BLaER1 (cell line): ENCODE measurements around the gene NUTM2B.
"Not testable (repeated sequence)": the region's sequence is repeated elsewhere in the genome, so short reads cannot be mapped to it uniquely, and the experiment has no call there.

Source experiments
- H3K27ac ChIP-seq: shearing (Covaris generic); formaldehyde crosslinking; 2 replicates; pipeline ENCODE4 v1.8.1; 2022
- H3K27me3 ChIP-seq: shearing (Covaris generic); formaldehyde crosslinking; 2 replicates; pipeline ENCODE4 v1.8.1; 2022
- H3K36me3 ChIP-seq: shearing (Covaris generic); formaldehyde crosslinking; 2 replicates; pipeline ENCODE4 v1.8.1; 2022
- H3K4me1 ChIP-seq: shearing (Covaris generic); formaldehyde crosslinking; 2 replicates; pipeline ENCODE4 v1.8.1; 2022
- H3K4me2 ChIP-seq: shearing (Covaris generic); formaldehyde crosslinking; 2 replicates; pipeline ENCODE4 v1.8.1; 2022
- H3K4me3 ChIP-seq: shearing (Covaris generic); formaldehyde crosslinking; 2 replicates; pipeline ENCODE4 v1.8.1; 2022
- H3K9ac ChIP-seq: shearing (Covaris generic); formaldehyde crosslinking; 2 replicates; pipeline ENCODE4 v1.8.1; 2022
- H3K9me3 ChIP-seq: shearing (Covaris generic); formaldehyde crosslinking; 2 replicates; pipeline ENCODE4 v1.8.1; 2022
- H4K20me1 ChIP-seq: shearing (Covaris generic); formaldehyde crosslinking; 2 replicates; pipeline ENCODE4 v1.8.1; 2022

Gene NUTM2B, protein sequence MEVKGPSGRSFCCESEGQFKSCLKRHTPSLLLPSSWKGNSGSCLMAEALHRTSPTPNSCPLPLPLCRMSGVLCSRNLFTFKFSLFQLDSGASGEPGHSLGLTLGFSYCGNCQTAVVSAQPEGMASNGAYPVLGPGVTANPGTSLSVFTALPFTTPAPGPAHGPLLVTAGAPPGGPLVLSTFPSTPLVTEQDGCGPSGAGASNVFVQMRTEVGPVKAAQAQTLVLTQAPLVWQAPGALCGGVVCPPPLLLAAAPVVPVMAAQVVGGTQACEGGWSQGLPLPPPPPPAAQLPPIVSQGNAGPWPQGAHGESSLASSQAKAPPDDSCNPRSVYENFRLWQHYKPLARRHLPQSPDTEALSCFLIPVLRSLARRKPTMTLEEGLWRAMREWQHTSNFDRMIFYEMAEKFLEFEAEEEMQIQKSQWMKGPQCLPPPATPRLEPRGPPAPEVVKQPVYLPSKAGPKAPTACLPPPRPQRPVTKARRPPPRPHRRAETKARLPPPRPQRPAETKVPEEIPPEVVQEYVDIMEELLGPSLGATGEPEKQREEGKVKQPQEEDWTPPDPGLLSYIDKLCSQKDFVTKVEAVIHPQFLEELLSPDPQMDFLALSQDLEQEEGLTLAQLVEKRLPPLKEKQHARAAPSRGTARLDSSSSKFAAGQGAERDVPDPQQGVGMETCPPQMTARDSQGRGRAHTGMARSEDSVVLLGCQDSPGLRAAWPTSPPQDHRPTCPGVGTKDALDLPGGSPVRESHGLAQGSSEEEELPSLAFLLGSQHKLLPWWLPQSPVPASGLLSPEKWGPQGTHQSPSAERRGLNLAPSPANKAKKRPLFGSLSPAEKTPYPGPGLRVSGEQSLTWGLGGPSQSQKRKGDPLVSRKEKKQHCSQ

DNA sequence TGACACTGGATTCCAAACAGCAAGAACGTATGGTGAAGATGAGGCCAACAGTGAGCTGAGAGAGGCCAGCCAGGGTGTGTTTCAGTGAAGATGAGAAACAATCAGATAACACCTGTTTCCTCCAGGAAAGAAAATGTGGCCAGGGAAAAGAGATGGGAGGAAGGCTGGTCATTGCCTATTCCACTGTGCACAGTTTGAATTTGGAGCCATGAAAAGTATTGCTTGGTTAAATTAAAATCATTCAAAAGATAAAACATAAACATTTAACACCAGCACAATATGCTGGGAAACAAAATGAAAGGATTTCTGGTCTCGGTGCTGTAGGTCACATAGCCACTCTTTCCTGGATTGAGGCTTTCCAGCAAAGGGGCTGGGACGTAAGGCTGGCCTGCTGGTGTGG is at the start of gene NUTM2B:
TSS of gene NUTM2B (plus strand) at position 301 of the 400 bp plus-strand sequence. CDS start 383 bp downstream, outside the sequence.
- not testable (repeated sequence) for H3K27me3 ChIP-seq, H4K20me1 ChIP-seq, H3K36me3 ChIP-seq, H3K4me1 ChIP-seq, H3K9ac ChIP-seq, H3K27ac ChIP-seq, H3K9me3 ChIP-seq, H3K4me2 ChIP-seq, H3K4me3 ChIP-seq

DNA sequence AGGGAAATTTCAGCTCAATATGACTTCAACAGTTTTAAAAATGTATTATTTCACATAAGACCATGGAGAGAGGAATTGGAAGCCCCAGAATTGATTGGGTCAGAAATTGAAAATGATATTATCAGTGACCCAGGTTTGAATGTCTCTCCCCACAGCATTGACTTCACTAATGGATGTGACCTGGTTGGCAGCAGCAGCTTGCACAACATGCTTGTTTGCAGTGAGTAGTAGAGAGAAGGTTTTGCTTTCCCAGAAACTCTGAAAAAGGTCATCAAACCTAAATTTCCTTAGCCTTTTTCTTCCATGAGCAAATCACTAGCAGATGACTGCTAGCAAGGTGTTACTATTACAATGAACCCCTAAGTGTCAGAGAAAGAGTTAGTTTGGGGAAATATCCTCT is 39.7 kb upstream of the NUTM2B start:
- not testable (repeated sequence) for H3K9me3 ChIP-seq, H4K20me1 ChIP-seq, H3K27me3 ChIP-seq, H3K27ac ChIP-seq, H3K4me3 ChIP-seq, H3K4me2 ChIP-seq, H3K36me3 ChIP-seq, H3K4me1 ChIP-seq, H3K9ac ChIP-seq

DNA sequence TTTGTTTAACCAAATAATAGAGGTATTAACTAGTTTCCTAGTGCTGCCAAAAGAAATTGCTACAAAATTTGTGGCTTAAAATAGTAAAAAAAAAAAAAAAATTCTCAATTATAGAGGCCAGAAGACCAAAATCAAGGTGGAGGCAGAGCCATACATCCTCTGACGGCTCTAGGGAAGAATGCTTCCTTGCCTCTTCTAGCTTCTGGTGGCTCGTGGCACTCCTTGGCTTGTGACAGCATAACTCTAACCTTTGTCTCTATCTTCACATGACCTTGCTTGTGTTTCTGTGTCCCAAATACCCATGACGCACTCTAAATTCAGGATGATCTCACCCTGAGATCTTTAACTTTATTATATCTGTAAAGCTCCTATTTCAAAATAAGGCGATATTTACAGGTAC is 38.3 kb upstream of the NUTM2B start:
- H3K4me1 ChIP-seq, H3K9ac ChIP-seq, H4K20me1 ChIP-seq, H3K4me2 ChIP-seq, H3K27me3 ChIP-seq, H3K9me3 ChIP-seq, H3K36me3 ChIP-seq, H3K27ac ChIP-seq, H3K4me3 ChIP-seq: not testable (repeated sequence)

DNA sequence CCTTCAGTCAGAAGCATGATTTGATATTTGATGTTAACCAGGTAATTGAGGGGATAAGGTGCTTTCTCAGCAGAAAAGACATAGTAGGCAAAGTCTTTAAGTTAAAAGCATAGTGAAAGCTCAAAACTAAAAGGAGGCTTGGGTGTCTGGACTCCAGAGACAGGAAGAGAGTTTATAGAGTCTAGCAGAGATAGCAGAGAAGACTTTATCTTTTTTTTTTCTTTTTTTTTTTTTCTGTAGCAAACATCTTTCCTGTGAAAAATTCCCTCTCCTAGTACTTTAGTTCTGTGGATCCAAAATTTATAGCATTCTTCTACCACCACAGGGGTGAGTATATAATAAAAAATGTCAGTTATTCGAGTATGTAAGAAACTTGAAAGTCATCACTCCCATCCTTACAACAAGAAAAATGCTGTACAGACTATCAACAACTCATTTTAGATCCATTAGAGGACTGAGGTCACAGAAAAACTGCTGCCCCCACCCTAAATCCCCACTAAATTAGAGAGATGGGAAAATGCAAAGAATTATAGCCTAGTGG is 33.7 kb upstream of the NUTM2B start:
- H3K9me3 ChIP-seq, H3K27me3 ChIP-seq, H3K9ac ChIP-seq, H3K4me1 ChIP-seq, H3K36me3 ChIP-seq, H3K27ac ChIP-seq, H3K4me3 ChIP-seq, H4K20me1 ChIP-seq, H3K4me2 ChIP-seq: not testable (repeated sequence)

DNA sequence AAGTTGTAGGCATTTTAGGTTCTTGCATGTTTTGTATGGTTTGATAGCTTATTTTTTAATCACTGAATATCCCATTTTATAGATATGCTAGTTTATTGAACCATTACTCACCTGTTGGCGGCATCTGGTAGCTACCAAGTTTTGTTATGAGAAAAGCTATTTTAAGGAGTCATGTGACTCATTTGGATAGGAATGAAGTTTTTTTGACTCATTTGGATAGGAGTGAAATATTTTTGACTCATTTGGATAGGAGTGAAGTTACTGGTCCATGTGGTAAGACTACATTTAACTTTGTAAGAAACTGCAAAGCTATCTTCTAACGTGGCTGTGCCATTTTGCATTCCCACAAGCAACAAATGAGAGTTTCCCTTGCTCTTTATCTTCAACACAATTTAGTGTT is 28.1 kb upstream of the NUTM2B start:
- H3K4me2 ChIP-seq, H3K4me1 ChIP-seq, H3K36me3 ChIP-seq, H3K9me3 ChIP-seq, H3K4me3 ChIP-seq, H3K9ac ChIP-seq, H4K20me1 ChIP-seq, H3K27ac ChIP-seq, H3K27me3 ChIP-seq: not testable (repeated sequence)

DNA sequence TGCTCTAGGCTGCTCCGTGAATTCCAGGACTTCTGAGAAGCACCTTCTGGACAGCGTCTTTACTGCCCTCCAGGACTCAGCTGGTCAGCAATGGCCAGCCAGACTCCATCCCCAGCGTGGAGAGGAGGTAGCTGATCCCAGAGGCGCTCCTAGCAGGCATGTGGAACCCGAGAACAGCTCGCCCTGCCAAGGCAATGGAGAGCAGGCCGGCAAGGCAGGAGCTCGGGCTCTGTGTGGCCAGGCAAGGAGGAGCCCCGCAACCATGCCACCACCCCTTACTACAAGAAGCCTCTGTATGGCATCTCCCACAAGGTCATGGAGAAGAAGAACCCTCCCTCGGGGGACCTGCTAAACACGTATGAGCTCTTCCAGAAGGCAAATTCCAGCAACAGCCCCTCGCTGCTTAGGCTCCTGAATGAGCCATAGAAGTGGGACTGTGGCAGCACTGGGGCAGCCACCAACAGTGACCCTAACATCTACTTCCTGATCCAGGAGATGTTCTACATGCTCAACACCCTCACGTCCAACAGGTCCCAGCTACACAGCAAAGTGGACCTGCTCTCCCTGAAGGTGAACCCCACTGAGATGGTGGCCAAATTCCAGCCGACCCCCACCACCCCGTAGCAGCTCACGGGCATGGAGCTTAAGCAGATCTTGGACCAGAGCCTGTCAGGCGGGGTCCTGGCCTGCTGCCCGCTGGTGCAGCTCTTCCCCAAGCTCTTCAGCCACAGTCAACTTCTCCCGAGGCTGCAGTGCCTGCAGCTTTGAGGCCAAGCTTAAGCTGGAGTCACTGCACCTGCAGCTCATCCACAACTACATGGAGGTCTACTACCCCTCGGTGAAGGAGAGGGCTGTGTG is 19.8 kb upstream of the NUTM2B start:
- H3K4me3 ChIP-seq, H3K27me3 ChIP-seq, H3K9me3 ChIP-seq, H3K4me1 ChIP-seq, H4K20me1 ChIP-seq, H3K9ac ChIP-seq, H3K27ac ChIP-seq, H3K4me2 ChIP-seq: not testable (repeated sequence)
- peaks cover 37% of the 10 kb centered on the region for H3K36me3 ChIP-seq

DNA sequence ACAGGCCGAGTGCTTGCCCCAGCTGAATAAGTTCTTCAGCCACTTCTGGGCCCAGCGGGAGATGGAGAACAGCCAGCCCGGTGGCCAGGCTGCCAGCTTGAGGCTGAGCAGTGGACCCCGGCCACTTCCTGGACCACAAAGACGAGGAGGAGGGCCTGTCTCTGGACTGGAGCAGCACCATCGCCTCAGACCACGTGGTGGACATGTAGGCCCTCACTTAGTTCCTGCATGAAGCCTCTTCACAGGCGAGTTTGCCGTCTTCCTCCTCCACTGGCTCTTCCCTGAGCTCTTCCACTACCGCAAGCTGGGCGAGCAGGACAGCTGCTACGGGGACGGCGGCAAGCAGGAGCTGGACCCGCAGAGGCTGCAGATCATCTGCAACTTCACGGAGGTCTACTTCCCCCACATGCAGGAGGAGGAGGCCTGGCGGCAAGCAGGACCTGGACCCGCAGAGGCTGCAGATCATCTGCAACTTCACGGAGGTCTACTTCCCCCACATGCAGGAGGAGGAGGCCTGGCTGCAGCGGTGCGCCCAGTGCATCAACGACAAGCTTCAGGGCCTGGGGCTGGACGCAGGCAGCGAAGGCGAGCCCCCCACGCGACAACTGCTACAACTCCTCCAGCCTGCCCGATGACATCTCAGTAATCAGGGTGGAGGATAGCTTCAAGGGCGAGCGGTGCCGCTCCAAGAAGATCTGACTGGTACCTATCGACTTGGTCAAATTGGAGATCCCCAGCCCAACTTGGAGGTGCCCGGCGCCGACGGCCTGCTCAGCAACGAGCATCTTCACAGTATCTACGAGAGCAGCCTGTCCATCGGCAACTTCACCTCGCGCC is 18.9 kb upstream of the NUTM2B start:
- peaks cover 37% of the 10 kb centered on the region for H3K36me3 ChIP-seq
- not testable (repeated sequence) for H3K4me2 ChIP-seq, H3K9me3 ChIP-seq, H3K9ac ChIP-seq, H3K27me3 ChIP-seq, H4K20me1 ChIP-seq, H3K4me1 ChIP-seq, H3K4me3 ChIP-seq, H3K27ac ChIP-seq

DNA sequence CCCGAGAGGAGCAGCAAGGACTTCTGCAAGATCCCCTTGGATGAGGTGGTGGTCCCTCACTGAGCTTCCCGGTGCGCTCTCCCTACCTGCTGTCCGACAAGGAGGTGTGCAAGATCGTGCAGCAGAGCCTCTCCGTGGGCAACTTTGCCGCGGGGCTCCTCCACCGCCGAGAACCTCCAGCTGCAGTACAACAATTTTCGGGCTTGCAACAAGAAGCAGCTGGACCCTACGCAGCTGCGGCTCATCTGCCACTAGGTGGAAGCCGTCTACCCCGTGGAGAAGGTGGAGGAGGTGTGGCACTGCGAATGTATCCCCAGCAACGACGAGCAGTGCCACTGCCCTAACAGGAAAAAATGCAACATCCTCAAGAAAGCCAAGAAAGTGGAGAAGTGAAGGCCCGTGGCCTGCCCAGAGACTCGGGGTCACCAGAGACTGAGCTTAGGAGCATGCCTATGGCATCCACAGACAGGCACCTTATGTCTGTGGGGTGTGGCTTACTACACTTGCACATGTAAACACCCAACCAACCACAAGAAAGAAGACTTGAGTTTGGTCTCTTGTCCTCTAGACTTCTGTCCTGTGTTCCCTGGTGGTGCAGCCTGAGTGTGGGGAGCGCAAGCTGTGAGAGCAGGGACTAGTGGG is 17.9 kb upstream of the NUTM2B start:
- H3K4me1 ChIP-seq, H3K4me3 ChIP-seq, H3K27ac ChIP-seq, H3K27me3 ChIP-seq, H4K20me1 ChIP-seq, H3K9me3 ChIP-seq, H3K4me2 ChIP-seq, H3K9ac ChIP-seq: not testable (repeated sequence)
- peaks cover 37% of the 10 kb centered on the region for H3K36me3 ChIP-seq

DNA sequence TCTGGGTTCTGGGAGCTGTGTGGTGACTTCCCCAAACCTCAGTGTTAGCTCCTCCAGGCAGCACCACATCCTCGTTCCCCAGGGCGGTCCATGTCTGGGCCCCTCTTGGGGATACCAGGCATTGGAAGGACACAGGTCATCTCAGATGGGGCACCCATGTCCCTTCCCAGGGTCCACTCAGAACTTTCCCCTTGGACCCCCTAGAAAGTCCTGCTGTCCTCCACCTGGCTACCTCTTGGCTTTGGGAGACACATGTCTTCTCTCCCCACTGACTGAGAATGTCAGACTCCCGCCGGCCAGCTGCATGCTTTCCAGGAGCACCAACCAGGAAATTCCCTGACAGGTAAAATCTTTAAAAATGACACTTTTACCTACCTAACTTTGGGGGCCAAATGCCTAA is 16.4 kb upstream of the NUTM2B start:
- H3K4me1 ChIP-seq, H3K9ac ChIP-seq, H3K4me3 ChIP-seq, H3K27me3 ChIP-seq, H3K4me2 ChIP-seq, H3K9me3 ChIP-seq, H4K20me1 ChIP-seq, H3K27ac ChIP-seq: not testable (repeated sequence)
- peaks cover 37% of the 10 kb centered on the region for H3K36me3 ChIP-seq

DNA sequence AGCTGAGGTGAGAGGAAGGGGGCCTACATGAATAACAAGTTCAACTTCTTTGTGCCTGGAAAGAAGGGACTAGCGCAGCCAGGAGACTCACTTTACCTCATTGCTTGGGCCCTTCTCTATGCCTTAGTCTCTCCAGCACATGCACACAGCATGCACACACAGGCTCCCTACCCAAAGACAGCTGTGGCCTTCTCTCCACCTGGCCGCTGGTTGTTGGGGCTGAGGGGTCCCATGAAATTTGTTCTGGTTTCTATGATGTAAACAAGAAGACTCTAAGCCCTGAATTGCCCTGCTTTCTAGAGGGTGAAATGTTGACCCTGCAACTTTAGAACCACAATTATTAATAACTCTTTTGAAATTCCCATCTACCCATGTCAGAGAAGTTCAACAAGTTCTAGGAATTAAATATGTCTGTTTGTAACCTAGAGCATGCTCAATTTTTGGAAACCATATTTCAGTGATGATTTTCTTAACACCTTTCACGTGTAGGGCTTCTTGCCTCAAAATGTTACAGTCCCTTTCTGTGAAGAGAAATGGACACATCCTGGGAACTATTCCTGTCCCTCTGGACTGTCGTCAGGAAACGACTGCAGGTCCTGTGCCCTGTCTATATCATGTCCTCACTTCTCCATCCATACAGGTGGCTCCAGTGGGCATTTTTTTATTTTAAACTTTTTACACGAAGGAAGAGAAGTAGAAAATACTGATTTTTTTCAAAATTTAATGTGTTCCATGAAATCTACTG is 15.4 kb upstream of the NUTM2B start:
- H3K4me1 ChIP-seq, H3K4me3 ChIP-seq, H4K20me1 ChIP-seq, H3K4me2 ChIP-seq, H3K27me3 ChIP-seq, H3K9me3 ChIP-seq, H3K27ac ChIP-seq, H3K9ac ChIP-seq: not testable (repeated sequence)
- peaks cover 37% of the 10 kb centered on the region for H3K36me3 ChIP-seq

DNA sequence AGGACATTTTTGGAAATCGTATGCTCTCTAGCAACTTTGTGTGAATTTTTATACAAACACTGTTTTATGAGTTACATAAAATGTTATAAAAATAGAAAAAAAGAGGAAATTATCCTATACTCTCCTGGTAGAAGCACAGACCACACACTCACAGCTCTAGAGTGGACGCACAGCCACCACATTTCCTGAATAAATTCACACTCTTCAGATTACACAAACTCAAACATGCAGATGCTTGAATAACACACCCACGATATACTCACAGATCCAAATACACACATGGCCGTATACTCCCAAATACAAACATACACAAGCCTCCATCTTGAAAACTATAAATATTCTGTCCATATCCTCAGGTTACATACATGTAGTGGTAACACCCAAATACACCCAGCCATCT is 14.2 kb upstream of the NUTM2B start:
- H3K27me3 ChIP-seq, H3K9ac ChIP-seq, H3K4me3 ChIP-seq, H4K20me1 ChIP-seq, H3K9me3 ChIP-seq, H3K4me1 ChIP-seq, H3K4me2 ChIP-seq, H3K27ac ChIP-seq: not testable (repeated sequence)
- H3K36me3 ChIP-seq: peaks cover 27% of the 10 kb centered on the region

DNA sequence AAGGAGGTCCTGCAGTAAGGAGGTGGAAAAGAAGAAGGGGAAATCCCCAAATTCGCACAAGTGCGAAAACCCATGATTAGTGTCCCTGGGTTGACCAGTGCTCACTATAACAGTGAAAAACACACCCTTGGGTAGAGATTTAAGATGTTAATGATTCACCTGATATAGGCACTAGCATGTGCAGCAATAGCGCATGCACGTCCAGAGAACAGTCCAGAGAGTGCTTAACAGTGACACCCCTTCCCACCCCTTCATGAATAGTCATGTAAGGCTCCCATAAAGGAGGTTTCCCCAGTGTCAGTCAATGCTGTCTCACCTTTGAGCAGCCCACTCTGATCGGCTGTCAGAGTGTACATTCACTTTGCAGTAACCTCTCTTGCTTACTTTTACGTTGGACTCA is 6.4 kb upstream of the NUTM2B start:
- not testable (repeated sequence) for H3K27me3 ChIP-seq, H3K9ac ChIP-seq, H3K27ac ChIP-seq, H3K9me3 ChIP-seq, H3K4me1 ChIP-seq, H3K4me3 ChIP-seq, H3K4me2 ChIP-seq, H3K36me3 ChIP-seq, H4K20me1 ChIP-seq
